Stimulated activated CD4-positive, alpha-beta T cell treated with anti-CD3 and anti-CD28 coated beads, Interleukin-2, amount 100 ng/mL, for 4 hours (primary cell): Measurements from ENCODE around the gene KLHL35.

ENCODE experiments used
- DNase-seq: peaks from one replicate; pipeline ENCODE4 v3.0.0-alpha.2; 2020; ENCODE audit warnings: low read depth

The KLHL35 gene

DNA sequence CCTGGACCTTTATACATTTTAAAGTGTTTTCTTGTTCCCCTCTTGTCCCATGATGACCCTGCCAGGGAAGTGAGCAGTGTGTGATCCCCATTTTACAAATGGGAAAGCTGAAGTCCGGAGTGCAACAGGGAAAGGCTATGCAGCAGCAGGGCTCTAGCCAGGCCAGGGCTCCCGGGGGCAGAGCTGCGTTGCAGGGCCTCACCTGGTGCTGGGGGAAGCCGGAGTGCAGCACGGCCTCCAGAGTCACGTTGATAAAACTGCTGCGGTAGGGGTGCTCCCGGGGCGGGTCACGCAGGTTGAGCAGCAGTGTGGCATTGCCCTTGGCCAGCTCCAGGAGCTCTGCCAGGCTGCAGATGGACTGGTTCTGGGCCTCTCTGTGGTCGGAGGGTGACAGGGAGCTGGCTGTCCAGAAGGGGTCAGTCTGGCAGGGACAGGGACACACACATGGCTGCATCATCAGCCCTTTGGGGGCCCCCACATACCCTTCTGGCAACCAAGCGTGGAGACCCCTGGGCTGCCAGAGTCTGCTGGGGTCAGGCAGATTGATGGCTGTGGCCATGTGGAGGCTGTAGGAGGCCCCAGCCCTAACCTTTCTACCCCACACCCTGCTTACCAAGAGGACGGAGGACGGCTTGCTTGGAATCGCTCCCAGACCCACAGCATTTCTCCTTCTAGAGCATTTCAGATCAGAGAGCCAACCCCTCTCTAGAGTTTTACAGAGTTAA is 9.3 kb upstream of the KLHL35 start:
- no peak for DNase-seq

DNA sequence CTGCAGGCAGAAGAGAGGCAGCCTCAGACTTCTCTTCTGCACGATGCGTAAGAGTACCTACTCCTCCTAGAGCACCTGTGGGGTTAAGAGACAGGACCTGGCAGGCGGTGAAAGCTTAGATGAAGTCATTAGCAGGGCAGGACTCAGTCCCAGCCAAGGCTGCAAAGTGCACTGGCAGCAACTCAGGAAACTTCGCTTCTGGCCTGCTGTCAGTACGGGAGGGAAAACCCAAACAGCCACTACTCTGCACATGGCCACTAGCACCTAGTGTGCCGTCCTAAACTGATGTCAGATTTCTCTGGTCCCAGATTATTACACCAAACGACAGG is 8.8 kb upstream of the KLHL35 start:
- DNase-seq, result no peak

- no peak for DNase-seq
Measured at GRCh38 chr11:75440960-75441803, 8.2 kb upstream of the KLHL35 start.

DNA sequence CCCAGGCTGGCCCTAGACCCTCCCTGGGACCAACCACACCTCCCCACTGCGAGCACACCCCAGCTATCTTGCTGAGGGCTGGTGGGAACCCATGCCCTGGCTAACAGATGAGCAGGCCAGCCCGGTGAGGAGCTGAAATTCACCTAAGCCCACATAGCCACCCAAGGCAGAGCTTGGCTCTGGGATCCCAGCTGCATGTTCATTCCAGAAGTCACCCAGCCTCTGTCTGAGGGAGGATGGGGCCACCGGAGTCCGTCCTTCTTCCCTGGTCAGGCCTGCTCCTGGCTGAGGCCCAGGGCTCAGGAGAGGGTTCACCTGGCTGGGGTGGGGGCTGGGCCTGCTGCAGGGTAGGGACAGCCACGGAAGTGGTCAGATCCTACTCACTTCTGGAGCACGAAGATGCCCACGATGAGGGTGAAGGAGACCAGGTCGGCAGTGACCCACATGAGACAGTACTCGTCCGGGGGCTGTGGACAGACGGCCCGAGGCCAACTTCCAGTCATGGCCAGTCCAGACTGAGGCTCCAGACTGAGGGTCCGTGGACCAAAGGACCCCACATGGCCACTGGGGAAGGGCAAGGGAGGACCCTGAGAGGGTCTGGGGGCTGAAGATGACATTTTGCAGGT is 6.6 kb upstream of the KLHL35 start:
- no peak for DNase-seq

GRCh38 chr11:75439026-75439425 is 6.0 kb upstream of the KLHL35 start:
- DNase-seq, result no peak

- no peak for DNase-seq
Measured at GRCh38 chr11:75437966-75438659, 5.1 kb upstream of the KLHL35 start.

- DNase-seq, result no peak
Measured at GRCh38 chr11:75436806-75437205, 3.8 kb upstream of the KLHL35 start.

DNA sequence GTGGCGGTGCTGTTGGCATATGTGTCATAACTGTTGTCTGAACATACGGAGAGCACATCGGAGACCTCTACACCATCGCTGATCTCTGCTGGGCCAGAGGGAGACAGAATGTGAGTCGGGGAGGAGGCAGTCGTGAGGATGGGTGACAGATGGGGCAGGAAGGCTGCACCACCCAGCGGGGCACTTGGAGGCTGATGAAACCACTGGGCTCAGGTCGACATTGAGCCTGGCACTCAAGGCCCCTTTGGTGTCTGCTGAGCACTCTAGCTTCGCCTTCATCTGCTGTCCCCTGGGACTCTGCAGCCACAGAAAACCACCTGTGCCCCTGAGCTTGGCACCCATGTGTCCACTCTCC is 2.5 kb upstream of the KLHL35 start:
- no peak for DNase-seq

DNA sequence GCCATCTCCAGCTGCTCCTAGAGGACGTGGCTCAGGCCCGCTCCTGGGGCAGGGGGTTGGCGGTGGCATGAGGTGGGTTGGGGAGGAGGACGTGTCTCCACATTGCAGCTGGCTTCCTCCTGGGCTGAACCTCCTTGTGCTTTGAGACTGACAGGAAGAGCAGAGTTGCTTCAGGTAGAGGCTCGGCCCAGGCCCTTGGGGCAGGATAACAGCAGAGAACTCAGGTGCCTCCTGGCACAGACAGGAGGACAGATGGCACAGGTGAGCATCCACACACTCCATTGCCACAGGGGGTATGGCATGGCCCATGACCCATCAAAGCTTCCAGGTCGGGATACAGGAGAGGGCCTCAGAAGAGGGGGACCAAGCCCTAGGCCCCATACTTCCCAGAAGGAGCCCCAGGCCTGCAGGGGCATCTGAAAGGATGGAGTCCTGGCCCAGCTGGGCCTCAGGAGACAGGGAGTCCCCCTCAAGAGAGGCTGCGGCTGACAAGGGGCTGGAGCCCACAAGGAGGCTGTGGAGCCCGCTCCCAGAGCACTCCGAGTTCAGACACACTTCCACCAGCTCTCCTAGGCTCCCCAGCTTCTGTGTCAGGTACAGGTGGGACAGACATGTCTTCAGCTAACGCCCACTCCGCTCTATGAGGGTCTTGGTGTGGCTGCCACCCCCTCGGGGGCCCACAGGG is 2.0 kb upstream of the KLHL35 start:
- DNase-seq, result no peak

DNA sequence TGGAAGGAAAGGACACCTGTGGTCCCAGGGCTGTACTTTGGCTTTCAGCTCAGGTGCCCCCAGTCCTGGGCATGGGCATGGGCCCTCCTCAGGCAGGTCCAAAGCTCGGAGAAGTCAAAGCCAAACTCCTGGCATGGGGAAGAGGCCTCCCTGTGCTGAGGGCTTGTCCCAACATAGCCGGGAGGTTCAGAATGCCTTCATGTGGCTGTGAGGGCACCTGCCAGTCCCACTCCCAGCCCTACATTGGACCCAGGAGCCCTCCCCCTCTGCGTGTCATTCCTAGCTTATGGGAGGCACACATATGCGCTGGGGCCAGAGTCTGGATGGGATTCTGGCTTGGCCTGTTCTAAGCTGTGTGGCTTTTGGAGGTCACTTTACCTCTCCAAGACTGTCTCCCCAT is 1.0 kb upstream of the KLHL35 start:
- no peak for DNase-seq

GRCh38 chr11:75433443-75433842 is 440 bp upstream of the KLHL35 start:
- DNase-seq, result no peak

- DNase-seq, result no peak
Measured at GRCh38 chr11:75431533-75432525, 1.2 kb downstream of the KLHL35 start.

GRCh38 chr11:75430714-75431532 is 2.1 kb downstream of the KLHL35 start:
- no peak for DNase-seq

- DNase-seq, result peak; percentile 41
Measured at GRCh38 chr11:75429902-75430713, 2.9 kb downstream of the KLHL35 start.

DNA sequence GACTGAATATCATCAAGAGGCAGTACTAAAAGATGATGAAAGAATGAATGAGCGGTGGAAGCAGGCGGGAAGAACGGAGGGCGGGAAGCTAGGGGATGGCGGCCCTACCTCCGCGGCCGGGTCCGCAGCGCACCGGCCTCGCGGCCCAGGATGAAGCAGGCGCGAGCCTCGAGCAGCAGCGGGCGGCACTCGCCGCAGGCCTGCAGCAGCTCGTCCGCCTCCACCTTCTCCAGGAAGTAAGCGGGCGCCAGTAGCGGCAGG is 3.4 kb downstream of the KLHL35 start:
- no peak for DNase-seq

DNA sequence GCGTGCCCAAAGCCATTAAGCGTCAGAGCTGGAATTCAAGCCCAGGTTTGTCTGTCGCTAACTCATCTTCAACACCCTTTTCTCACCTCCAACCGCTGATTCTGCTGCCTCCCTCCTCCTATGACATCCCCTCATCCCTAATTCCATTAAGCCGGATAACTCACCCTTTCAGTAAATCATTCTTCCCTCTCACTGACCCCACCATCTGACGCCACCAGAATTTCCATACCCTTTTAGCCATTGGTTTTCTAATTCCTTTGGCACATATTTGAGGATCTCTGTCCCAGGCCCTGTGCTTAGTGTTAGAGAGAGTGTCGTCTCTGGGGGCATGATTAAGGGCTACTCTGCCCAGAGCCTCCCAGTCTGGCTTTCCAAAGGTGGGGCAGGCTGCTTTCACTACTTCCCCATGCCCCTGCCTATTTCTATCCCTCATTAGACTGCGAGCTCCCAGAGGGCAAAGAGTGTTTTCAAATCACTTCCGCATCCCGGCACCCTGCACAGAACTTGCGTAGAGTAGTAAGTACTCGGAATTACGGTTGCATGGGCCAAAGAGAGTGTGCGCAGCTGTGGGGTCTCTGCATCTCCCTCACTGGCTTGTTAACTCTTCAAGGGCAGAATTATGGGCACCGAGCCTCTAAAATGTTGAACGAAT is 3.9 kb downstream of the KLHL35 start:
- no peak for DNase-seq

DNA sequence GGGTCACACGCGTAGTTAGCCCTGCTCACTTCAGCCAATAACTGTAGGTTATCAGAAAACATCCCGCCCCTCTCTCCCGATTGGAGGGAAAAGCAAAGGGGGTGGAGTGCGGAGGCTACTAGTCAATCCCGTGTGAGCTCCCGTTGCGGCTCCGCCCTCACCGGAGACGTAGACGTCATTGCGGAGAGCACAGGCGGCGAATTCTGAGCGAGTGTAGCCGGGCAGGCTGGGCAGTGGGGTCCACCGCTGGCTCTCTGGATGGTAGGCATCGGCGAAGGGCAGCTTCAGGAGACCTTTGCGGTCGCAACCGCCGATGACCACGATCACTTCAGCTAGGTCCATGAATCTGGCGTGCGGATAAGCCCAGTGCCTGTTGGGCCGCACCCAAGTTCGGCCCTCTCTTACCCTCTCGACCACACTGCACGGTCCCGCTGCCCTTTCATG is 4.7 kb downstream of the KLHL35 start:
- peak; percentile 67 for DNase-seq

GRCh38 chr11:75427181-75427580 is 5.8 kb downstream of the KLHL35 start:
- DNase-seq, result no peak

DNA sequence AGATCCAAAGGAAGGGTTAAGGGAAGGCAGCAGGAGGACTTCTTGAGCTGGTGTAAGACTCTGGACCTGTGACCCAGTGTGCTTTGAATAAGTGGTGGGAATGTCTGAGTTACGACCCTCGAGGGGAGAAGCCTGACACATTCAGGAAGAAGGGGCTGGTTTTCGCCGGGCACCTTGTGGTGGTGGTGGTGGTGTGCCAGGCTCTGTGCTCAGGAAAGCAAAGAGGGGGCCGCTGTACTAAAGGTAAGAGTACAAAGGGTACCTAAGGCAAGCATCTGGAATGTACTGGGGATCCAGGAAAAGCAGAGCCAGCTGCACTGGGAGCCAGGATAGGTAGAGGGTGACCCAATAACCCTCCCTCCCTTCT is 6.3 kb downstream of the KLHL35 start:
- no peak for DNase-seq
